Measurements from ENCODE around the gene STX16. TPM values are rescaled to one million over a fixed set of nuclear protein-coding genes. Genes with fewer than 3 reads are reported as not detected.

The STX16 gene
- total RNA-seq, 4 donors from 2014 or later = 70.2 to 148 (median 85.9) TPM

GRCh38 chr20:58706975-58707681 lies 56.0 kb downstream of the STX16 start:
- TF ChIP-seq POLR2A (IDR thresholded peaks at IDR 0.05) (no peak), EP300 (IDR thresholded peaks at IDR 0.05) (no peak), CTCF (IDR thresholded peaks at IDR 0.05) (no peak)
- H3K27ac ChIP-seq = no peak overlapping the region
- peak in 1 of 2 donors; percentile 6 for DNase-seq (ENCODE audit: low spot score in 2 of 2)
- H3K36me3 ChIP-seq = peaks cover 0 to 92% (median 10%) of the 10 kb centered on the region in 3 donors
- no peaks in the 10 kb centered on the region for H3K9me3 ChIP-seq
- H3K4me1 ChIP-seq = no peaks in the 10 kb centered on the region
- 91 to 95% methylated on average over 11 to 23 of the region's 23 CpGs for WGBS, 2 donors
- no peaks in the 10 kb centered on the region for H3K27me3 ChIP-seq
- H3K4me3 ChIP-seq = no peak overlapping the region

GRCh38 chr20:58707770-58708169 lies 56.7 kb downstream of the STX16 start:
- H3K27me3 ChIP-seq = no peaks in the 10 kb centered on the region
- H3K4me3 ChIP-seq = no peak overlapping the region
- DNase-seq (ENCODE audit: low spot score in 2 of 2) = peak in 1 of 2 donors; percentile 1
- no peaks in the 10 kb centered on the region for H3K9me3 ChIP-seq
- no peak overlapping the region for H3K27ac ChIP-seq
- WGBS, 2 donors = 97% methylated on average over 10 of the region's 10 CpGs
- H3K36me3 ChIP-seq = peaks cover 0 to 92% (median 10%) of the 10 kb centered on the region in 3 donors
- no peaks in the 10 kb centered on the region for H3K4me1 ChIP-seq
- no peak for TF ChIP-seq EP300 (IDR thresholded peaks at IDR 0.05)
- no peak for TF ChIP-seq CTCF (IDR thresholded peaks at IDR 0.05)
- TF ChIP-seq POLR2A (IDR thresholded peaks at IDR 0.05) = no peak

- Histone ChIP-seq H3K9me3 (no peaks in the 10 kb centered on the region), H3K4me1 (no peaks in the 10 kb centered on the region), H3K4me3 (no peak overlapping the region), H3K27ac (no peak overlapping the region), H3K27me3 (no peaks in the 10 kb centered on the region), H3K36me3 (peaks cover 0 to 92% (median 4%) of the 10 kb centered on the region in 3 donors)
- no peak for TF ChIP-seq POLR2A (IDR thresholded peaks at IDR 0.05)
- no peak for TF ChIP-seq EP300 (IDR thresholded peaks at IDR 0.05)
- TF ChIP-seq CTCF (IDR thresholded peaks at IDR 0.05) = no peak
- peak; percentile 2 to 6 for DNase-seq (ENCODE audit: low spot score in 2 of 2)
- 79 to 92% methylated on average over 21 to 28 of the region's 28 CpGs for WGBS, 2 donors
These were observed 57.3 kb downstream of the STX16 start for GRCh38 chr20:58708246-58708931.

GRCh38 chr20:58709013-58709702 lies 58.1 kb downstream of the STX16 start:
- WGBS, 2 donors = 82 to 86% methylated on average over 9 of the region's 9 CpGs

More at GRCh38 chr20:58709013-58709702, 58.1 kb downstream of the STX16 start:
- Histone ChIP-seq H3K9me3 (no peaks in the 10 kb centered on the region), H3K4me1 (no peaks in the 10 kb centered on the region), H3K36me3 (peaks cover 0 to 92% (median 0%) of the 10 kb centered on the region in 3 donors), H3K4me3 (no peak overlapping the region), H3K27ac (no peak overlapping the region), H3K27me3 (no peaks in the 10 kb centered on the region)
- DNase-seq (ENCODE audit: low spot score in 2 of 2) = peak in 1 of 2 donors; percentile 3
- TF ChIP-seq POLR2A (IDR thresholded peaks at IDR 0.05) = no peak
- TF ChIP-seq CTCF (IDR thresholded peaks at IDR 0.05) = no peak
- no peak for TF ChIP-seq EP300 (IDR thresholded peaks at IDR 0.05)

All from tibial nerve (tissue), 4 donors.